BE2C (cell line): ENCODE data around the gene CXCR5.

Experiments
- DNase-seq: peaks from one replicate; pipeline ENCODE4 v3.0.0-alpha.2; 2020
- H3K27me3 ChIP-seq: fragments of 250-450 bp; sonication (Bioruptor Pico); 2 replicates; pipeline ENCODE4 v1.5.1; 2020; ENCODE audit warnings: mild to moderate bottlenecking
- H3K36me3 ChIP-seq: fragments of 250-450 bp; sonication (Bioruptor Pico); 2 replicates; pipeline ENCODE4 v1.5.1; 2020; ENCODE audit warnings: mild to moderate bottlenecking
- H3K4me1 ChIP-seq: fragments of 250-450 bp; sonication (Bioruptor Pico); 2 replicates; pipeline ENCODE4 v1.5.1; 2020
- H3K4me3 ChIP-seq: 2 replicates; pipeline ENCODE4 v1.5.1; 2011; ENCODE audit warnings: low read depth, low read length
- H3K9me3 ChIP-seq: fragments of 250-450 bp; sonication (Bioruptor Pico); 2 replicates; pipeline ENCODE4 v1.5.1; 2020
- TF ChIP-seq, protein P1 (sequence below): IDR thresholded peaks from 2 replicates; pipeline ENCODE4 v1.5.1; 2012; ENCODE audit warnings: mild to moderate bottlenecking, low read depth, low read length

The CXCR5 gene

DNA sequence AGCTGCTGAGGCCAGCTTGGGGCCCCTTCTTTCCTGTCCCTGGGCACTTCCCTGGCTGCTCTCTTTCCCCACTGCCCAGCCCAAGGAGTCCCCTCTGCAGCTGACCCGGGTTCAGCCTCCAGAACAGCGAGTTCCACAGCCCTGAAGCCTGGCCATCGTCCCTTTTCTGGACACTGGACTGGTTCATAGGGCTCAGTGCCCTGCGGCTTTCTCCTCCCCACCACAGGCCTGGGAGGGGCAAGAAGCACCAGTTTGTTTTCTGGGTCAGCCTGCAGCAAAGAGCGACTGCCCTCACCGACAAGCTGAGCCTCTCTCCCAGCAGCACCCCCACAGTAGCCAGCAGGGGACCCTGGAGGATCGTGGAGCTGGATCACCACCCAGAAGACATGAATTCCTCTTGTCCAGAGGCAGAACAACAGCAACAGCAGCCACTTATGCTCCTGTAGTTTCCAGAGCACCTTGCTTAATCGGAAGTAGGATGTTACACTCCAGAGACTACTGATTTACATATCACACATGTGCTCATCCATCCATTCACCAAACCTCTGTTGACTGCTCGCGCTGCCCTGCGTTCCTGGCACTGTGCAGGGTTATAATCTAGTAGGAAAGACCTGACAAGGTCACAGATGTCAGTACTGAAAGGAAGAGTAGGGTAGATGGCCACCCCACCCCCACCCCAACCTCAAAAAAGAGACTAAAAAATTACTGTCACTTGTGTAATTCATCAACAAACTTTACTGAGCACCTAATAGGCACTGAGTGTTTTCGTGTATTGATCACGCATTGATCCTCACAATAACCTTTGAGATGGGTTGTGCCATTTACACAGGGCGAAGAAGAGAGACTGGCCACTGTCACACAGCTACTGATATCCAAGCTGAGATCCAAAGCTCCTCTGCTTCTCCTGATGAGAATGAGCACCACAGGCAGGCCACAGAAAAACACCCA lies 13.0 kb upstream of the CXCR5 start:
- TF ChIP-seq, protein P1, sequence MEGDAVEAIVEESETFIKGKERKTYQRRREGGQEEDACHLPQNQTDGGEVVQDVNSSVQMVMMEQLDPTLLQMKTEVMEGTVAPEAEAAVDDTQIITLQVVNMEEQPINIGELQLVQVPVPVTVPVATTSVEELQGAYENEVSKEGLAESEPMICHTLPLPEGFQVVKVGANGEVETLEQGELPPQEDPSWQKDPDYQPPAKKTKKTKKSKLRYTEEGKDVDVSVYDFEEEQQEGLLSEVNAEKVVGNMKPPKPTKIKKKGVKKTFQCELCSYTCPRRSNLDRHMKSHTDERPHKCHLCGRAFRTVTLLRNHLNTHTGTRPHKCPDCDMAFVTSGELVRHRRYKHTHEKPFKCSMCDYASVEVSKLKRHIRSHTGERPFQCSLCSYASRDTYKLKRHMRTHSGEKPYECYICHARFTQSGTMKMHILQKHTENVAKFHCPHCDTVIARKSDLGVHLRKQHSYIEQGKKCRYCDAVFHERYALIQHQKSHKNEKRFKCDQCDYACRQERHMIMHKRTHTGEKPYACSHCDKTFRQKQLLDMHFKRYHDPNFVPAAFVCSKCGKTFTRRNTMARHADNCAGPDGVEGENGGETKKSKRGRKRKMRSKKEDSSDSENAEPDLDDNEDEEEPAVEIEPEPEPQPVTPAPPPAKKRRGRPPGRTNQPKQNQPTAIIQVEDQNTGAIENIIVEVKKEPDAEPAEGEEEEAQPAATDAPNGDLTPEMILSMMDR: 0 out of 2 replicates have a peak, but pooled peaks have one; percentile 9
- no peak for DNase-seq
- Histone ChIP-seq H3K36me3 (no peaks in the 10 kb centered on the region), H3K9me3 (no peaks in the 10 kb centered on the region), H3K27me3 (peaks cover 9% of the 10 kb centered on the region), H3K4me1 (0 out of 2 replicates have a peak, but pooled peaks cover 2% of the 10 kb centered on the region), H3K4me3 (no peak overlapping the region)

DNA sequence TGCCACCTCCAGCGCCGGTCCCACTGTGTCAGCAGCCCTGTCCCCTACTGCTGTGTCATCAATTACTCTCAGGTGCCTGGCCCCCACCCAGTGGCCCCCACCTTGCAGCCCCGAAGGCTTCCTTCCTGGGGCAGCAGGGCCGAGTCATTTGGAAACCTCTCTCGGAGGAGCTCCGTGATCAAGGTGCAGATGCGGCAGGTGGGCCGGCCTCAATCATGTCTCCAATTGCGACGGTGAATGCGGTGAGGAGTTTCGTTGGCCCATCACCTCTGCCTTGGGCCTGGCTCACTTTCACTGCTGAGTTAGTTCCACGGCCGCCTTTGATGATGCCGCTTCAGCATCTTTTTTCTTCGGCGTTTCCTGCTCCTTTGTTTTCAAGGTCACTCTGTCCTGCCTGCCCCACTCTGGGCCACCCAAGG lies 11.3 kb upstream of the CXCR5 start:
- Histone ChIP-seq H3K27me3 (no peaks in the 10 kb centered on the region), H3K4me3 (no peak overlapping the region), H3K4me1 (0 out of 2 replicates have a peak, but pooled peaks cover 2% of the 10 kb centered on the region), H3K9me3 (no peaks in the 10 kb centered on the region), H3K36me3 (no peaks in the 10 kb centered on the region)
- DNase-seq: no peak
- TF ChIP-seq, protein P1: no peak

DNA sequence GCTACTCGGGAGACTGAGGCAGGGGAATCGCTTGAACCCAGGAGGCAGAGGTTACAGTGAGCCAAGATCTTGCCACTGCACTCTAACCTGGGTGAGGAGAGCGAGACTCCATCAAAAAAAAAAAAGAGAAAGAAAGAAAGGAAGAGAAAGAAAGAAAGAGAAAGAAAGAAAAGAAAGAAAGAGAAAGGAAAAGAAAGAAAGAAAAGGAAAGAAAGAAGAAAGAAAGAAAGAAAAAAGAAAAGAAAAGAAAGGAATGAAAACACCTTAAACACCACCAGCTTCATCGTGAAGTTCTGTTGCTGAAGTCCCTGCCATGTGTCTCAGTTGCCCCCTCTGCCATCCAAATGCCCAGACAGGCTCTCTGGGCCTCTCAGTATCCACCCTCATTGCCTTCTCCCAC lies 9.9 kb upstream of the CXCR5 start:
- no peak overlapping the region for H3K4me3 ChIP-seq
- H3K4me1 ChIP-seq: 0 out of 2 replicates have a peak, but pooled peaks cover 2% of the 10 kb centered on the region
- H3K9me3 ChIP-seq: no peaks in the 10 kb centered on the region
- H3K27me3 ChIP-seq: no peaks in the 10 kb centered on the region
- TF ChIP-seq, protein P1: no peak
- DNase-seq: no peak
- H3K36me3 ChIP-seq: no peaks in the 10 kb centered on the region

DNA sequence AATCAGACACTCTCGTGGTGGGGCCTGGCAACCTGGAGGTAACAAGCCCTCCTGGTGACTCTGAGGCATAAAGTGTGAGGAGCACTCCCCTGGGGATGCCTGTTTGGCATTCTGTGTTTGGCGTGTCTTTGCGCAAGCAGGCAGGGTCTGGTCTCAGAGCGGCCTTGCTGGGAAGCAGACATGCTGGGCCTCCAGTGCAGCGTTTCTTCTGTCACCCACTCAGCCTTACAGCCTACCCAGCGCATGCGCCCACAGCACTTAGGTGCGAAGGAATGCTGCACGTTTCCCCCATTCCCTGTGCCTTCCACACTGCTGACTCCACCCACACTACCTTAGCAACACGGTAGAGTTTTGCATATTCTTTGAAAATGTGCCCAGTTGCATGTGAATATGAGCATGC lies 7.4 kb upstream of the CXCR5 start:
- Histone ChIP-seq H3K9me3 (no peaks in the 10 kb centered on the region), H3K27me3 (no peaks in the 10 kb centered on the region), H3K4me3 (no peak overlapping the region), H3K4me1 (no peaks in the 10 kb centered on the region), H3K36me3 (no peaks in the 10 kb centered on the region)
- TF ChIP-seq, protein P1: no peak
- no peak for DNase-seq

DNA sequence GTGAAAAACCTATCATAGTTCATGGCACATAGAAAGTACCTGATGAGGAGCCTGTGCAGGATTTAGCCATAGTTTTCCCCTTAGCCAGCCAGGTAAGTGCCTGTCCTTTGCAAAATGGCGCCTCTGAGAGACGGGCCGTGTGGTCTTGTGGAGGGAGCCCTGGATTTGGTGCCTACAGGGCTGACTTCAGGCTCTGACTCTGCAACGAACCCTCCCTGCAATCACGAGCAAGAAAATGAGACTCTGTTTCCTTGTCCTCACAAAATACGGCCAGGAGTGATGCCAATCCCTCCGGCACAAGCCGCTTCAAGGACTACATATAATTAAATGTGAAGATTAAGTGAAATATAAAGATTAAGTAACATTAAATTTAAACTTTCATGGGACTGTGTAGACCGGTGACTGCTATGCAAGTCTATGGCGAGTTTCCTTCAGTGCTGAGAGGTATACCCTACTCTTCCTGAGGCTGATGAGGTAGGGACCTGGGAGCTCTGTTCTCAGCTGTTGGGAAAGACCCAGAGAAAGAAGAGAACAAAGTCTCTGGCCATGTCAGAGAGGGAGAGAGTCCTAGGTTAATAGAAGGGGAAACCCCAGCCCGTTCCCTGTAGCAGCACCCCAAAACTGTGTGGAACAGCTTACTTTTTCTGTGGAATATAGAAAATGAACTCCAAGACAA lies 6.1 kb upstream of the CXCR5 start:
- Histone ChIP-seq H3K36me3 (no peaks in the 10 kb centered on the region), H3K4me3 (no peak overlapping the region), H3K9me3 (no peaks in the 10 kb centered on the region), H3K4me1 (no peaks in the 10 kb centered on the region), H3K27me3 (no peaks in the 10 kb centered on the region)
- DNase-seq: no peak
- TF ChIP-seq, protein P1: no peak
